ENCODE data around the gene SLC2A5. TPM values are rescaled to one million over a fixed set of nuclear protein-coding genes. Genes with fewer than 3 reads are reported as not detected.
"Not testable (repeated sequence)": the region's sequence is repeated elsewhere in the genome, so short reads cannot be mapped to it uniquely, and the experiment has no call there.

Gene SLC2A5
- total RNA-seq, 1 experiment from 2014 or later, result not detected

GRCh38 chr1:9022773-9023172 lies 46.7 kb downstream of the SLC2A5 start:
- DNase-seq (ENCODE audit: low spot score), result no peak
- TF ChIP-seq, protein P1, sequence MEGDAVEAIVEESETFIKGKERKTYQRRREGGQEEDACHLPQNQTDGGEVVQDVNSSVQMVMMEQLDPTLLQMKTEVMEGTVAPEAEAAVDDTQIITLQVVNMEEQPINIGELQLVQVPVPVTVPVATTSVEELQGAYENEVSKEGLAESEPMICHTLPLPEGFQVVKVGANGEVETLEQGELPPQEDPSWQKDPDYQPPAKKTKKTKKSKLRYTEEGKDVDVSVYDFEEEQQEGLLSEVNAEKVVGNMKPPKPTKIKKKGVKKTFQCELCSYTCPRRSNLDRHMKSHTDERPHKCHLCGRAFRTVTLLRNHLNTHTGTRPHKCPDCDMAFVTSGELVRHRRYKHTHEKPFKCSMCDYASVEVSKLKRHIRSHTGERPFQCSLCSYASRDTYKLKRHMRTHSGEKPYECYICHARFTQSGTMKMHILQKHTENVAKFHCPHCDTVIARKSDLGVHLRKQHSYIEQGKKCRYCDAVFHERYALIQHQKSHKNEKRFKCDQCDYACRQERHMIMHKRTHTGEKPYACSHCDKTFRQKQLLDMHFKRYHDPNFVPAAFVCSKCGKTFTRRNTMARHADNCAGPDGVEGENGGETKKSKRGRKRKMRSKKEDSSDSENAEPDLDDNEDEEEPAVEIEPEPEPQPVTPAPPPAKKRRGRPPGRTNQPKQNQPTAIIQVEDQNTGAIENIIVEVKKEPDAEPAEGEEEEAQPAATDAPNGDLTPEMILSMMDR (conservative IDR thresholded peaks at IDR 0.05; ENCODE audit: low read depth, low read length), result no peak
- TF ChIP-seq EZH2 (IDR thresholded peaks at IDR 0.05; ENCODE audit: borderline replicate concordance, low read depth, low read length, poor library complexity, severe bottlenecking), result no peak
- H3K27me3 ChIP-seq (replicated peaks; ENCODE audit: insufficient read depth, low read depth, low read length, poor library complexity), result no peaks in the 10 kb centered on the region
- no peaks in the 10 kb centered on the region for H3K36me3 ChIP-seq (ENCODE audit: insufficient read depth, low read length, poor library complexity, severe bottlenecking)
- H3K27ac ChIP-seq (ENCODE audit: low read depth, low read length, poor library complexity, severe bottlenecking), result no peak overlapping the region
- BruUV-seq (replicated peaks), result no TSS peak
- no peak overlapping the region for H3K4me3 ChIP-seq (ENCODE audit: low read depth, low read length, poor library complexity, severe bottlenecking)
- no peaks in the 10 kb centered on the region for H3K9me3 ChIP-seq (ENCODE audit: low read depth, low read length, poor library complexity, severe bottlenecking)
- ChIA-PET POLR2A (ENCODE audit: low non-redundant PET) (no interaction called here), CTCF (no interaction called here)
- H3K4me1 ChIP-seq (ENCODE audit: insufficient read depth, low read length, poor library complexity, severe bottlenecking), result no peaks in the 10 kb centered on the region
- intact Hi-C loops (cut with micrococcal nuclease; ENCODE audit: unreplicated experiment), result no loop called here

- H3K4me1 ChIP-seq (ENCODE audit: insufficient read depth, low read length, poor library complexity, severe bottlenecking); H3K36me3 ChIP-seq (ENCODE audit: insufficient read depth, low read length, poor library complexity, severe bottlenecking); intact Hi-C loops (cut with micrococcal nuclease; ENCODE audit: unreplicated experiment); H3K27ac ChIP-seq (ENCODE audit: low read depth, low read length, poor library complexity, severe bottlenecking); H3K4me3 ChIP-seq (ENCODE audit: low read depth, low read length, poor library complexity, severe bottlenecking); DNase-seq (ENCODE audit: low spot score); BruUV-seq (replicated peaks); CTCF ChIA-PET; H3K9me3 ChIP-seq (ENCODE audit: low read depth, low read length, poor library complexity, severe bottlenecking); POLR2A ChIA-PET (ENCODE audit: low non-redundant PET); H3K27me3 ChIP-seq (replicated peaks; ENCODE audit: insufficient read depth, low read depth, low read length, poor library complexity): not testable (repeated sequence)
Observed at GRCh38 chr1:9022026-9022738, 47.3 kb downstream of the SLC2A5 start.

DNA sequence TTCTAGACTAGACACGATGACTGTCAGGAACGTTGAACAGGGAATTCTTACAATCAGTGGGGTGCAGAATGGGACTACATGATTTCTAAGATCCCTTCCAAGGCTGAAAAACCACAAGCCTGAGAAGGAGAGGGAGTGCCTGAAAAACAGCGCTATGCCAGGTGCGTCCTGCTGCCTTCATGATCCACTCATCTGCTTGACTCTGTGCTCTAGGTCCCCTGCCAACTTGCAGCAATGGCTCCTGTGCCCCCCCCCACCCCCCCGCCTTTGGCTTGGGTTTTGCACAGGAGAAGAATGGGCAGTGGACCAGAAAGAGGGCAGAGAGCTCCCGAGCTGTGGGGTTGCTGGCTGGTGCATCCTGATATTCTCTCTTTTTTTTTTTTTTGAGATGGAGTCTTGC lies 49.1 kb downstream of the SLC2A5 start:
- no peaks in the 10 kb centered on the region for H3K4me1 ChIP-seq (ENCODE audit: insufficient read depth, low read length, poor library complexity, severe bottlenecking)
- TF ChIP-seq, protein P1 (conservative IDR thresholded peaks at IDR 0.05; ENCODE audit: low read depth, low read length), result no peak
- no TSS peak for BruUV-seq (replicated peaks)
- ChIA-PET CTCF (interaction anchor here (0.6 kb wide), 2 partner anchors 58 to 1797 kb away, joined by 3 to 5 read pairs; no protein-coding TSS in a partner anchor), POLR2A (ENCODE audit: low non-redundant PET) (interaction anchor here (0.6 kb wide), 1 partner anchor 92 kb away, joined by 8 read pairs; no protein-coding TSS in a partner anchor)
- intact Hi-C loops (cut with micrococcal nuclease; ENCODE audit: unreplicated experiment), result no loop called here
- no peaks in the 10 kb centered on the region for H3K36me3 ChIP-seq (ENCODE audit: insufficient read depth, low read length, poor library complexity, severe bottlenecking)
- H3K27ac ChIP-seq (ENCODE audit: low read depth, low read length, poor library complexity, severe bottlenecking), result no peak overlapping the region
- DNase-seq (ENCODE audit: low spot score), result no peak
- H3K27me3 ChIP-seq (replicated peaks; ENCODE audit: insufficient read depth, low read depth, low read length, poor library complexity), result no peaks in the 10 kb centered on the region
- no peaks in the 10 kb centered on the region for H3K9me3 ChIP-seq (ENCODE audit: low read depth, low read length, poor library complexity, severe bottlenecking)
- H3K4me3 ChIP-seq (ENCODE audit: low read depth, low read length, poor library complexity, severe bottlenecking), result no peak overlapping the region

- CTCF ChIA-PET, result no interaction called here
- TF ChIP-seq EZH2 (IDR thresholded peaks at IDR 0.05; ENCODE audit: borderline replicate concordance, low read depth, low read length, poor library complexity, severe bottlenecking), result no peak
- TF ChIP-seq, protein P1 (conservative IDR thresholded peaks at IDR 0.05; ENCODE audit: low read depth, low read length), result no peak
- POLR2A ChIA-PET (ENCODE audit: low non-redundant PET), result no interaction called here
- no peaks in the 10 kb centered on the region for H3K27me3 ChIP-seq (replicated peaks; ENCODE audit: insufficient read depth, low read depth, low read length, poor library complexity)
- intact Hi-C loops (cut with micrococcal nuclease; ENCODE audit: unreplicated experiment), result no loop called here
- H3K4me1 ChIP-seq (ENCODE audit: insufficient read depth, low read length, poor library complexity, severe bottlenecking), result no peaks in the 10 kb centered on the region
- H3K9me3 ChIP-seq (ENCODE audit: low read depth, low read length, poor library complexity, severe bottlenecking), result no peaks in the 10 kb centered on the region
- H3K36me3 ChIP-seq (ENCODE audit: insufficient read depth, low read length, poor library complexity, severe bottlenecking), result no peaks in the 10 kb centered on the region
- H3K27ac ChIP-seq (ENCODE audit: low read depth, low read length, poor library complexity, severe bottlenecking), result no peak overlapping the region
- no peak overlapping the region for H3K4me3 ChIP-seq (ENCODE audit: low read depth, low read length, poor library complexity, severe bottlenecking)
- no peak for DNase-seq (ENCODE audit: low spot score)
- BruUV-seq (replicated peaks), result no TSS peak
Observed at GRCh38 chr1:9019896-9020295, 49.5 kb downstream of the SLC2A5 start.

Measured in A673 (cell line).